HCT116 (cell line): Measurements from ENCODE around the gene UAP1. TPM values are rescaled to one million over a fixed set of nuclear protein-coding genes. Genes with fewer than 3 reads are reported as not detected.

Source experiments
- ATAC-seq: fragments of 200-7000 bp; cut with Tn5 transposase; 2 replicates; pipeline ENCODE4 v1.9.1; 2020; ENCODE audit warnings: mild to moderate bottlenecking, moderate library complexity
- BruUV-seq: library from RNA; stranded (reverse); fragments of 400-500 nt; replicated peaks from 2 replicates; lab custom pipeline; 2021; lab: Mats Ljungman, UMichigan
- CTCF ChIA-PET: fragments of 300-600 bp; sonication (Branson Sonifier 250); formaldehyde crosslinking; loops from one replicate; lab custom pipeline; 2021; ENCODE audit warnings: antibody characterized with exemption; lab: Charles Lee
- POLR2A ChIA-PET: fragments of 300-600, 350-600 bp; sonication (Branson Sonifier 250); formaldehyde crosslinking; loops from one replicate; lab custom pipeline; 2021; ENCODE audit warnings: antibody characterized with exemption; lab: Charles Lee
- RAD21 ChIA-PET, 2 experiments: fragments of 300-600 bp; sonication (Branson Sonifier 250); formaldehyde crosslinking; loops; one replicate each; lab custom pipeline; 2023; ENCODE audit warnings: low total read pairs in 2 of 2; ENCODE audit not compliant: uncharacterized antibody in 2 of 2, unreplicated experiment in 2 of 2, low non-redundant PET in 1 of 2; lab: Charles Lee
- DNase-seq: peaks from one replicate; pipeline ENCODE4 v3.0.0-alpha.2; 2010; ENCODE audit warnings: low read depth, low spot score
- H2AFZ ChIP-seq: fragments of 200-600 bp; shearing (Covaris generic), sonication (generic); 2 replicates; pipeline ENCODE4 v1.6.1; 2017; ENCODE audit warnings: low read depth, mixed run types, mixed read lengths, antibody characterized with exemption, low read length; ENCODE audit not compliant: poor library complexity, severe bottlenecking
- H3K27ac ChIP-seq: 2 replicates; pipeline ENCODE4 v1.5.1; 2012; ENCODE audit warnings: low read depth, low read length
- H3K27me3 ChIP-seq: fragments of 200-600 bp; sonication (generic); 2 replicates; pipeline ENCODE4 v1.6.1; 2016; ENCODE audit warnings: mixed run types, low read length, mixed read lengths; ENCODE audit not compliant: insufficient read depth
- H3K36me3 ChIP-seq, 2 experiments: fragments of 200-500 bp in 1 of 2; fragments of 200-600 bp in 1 of 2; sonication (Bioruptor generic) in 1 of 2; sonication (generic) in 1 of 2; 2 replicates each; pipeline versions ENCODE4 v1.5.1 to v1.6.1; 2014 to 2016; ENCODE audit warnings: low read length in 2 of 2, inconsistent platforms in 1 of 2, mixed read lengths in 1 of 2, mixed run types in 1 of 2; ENCODE audit not compliant: insufficient read depth in 2 of 2, control insufficient read depth in 1 of 2
- H3K4me1 ChIP-seq, 2 experiments: fragments of 200-600 bp in 1 of 2; sonication (generic) in 1 of 2; 2 replicates each; pipeline versions ENCODE4 v1.5.1 to v1.6.1; 2012 to 2017; ENCODE audit warnings: low read length in 2 of 2, inconsistent platforms in 1 of 2, mild to moderate bottlenecking in 1 of 2, mixed read lengths in 1 of 2, mixed run types in 1 of 2, moderate library complexity in 1 of 2; ENCODE audit not compliant: insufficient read depth in 2 of 2, control insufficient read depth in 1 of 2
- H3K4me2 ChIP-seq: fragments of 200-600 bp; sonication (generic); 2 replicates; pipeline ENCODE4 v1.6.1; 2017; ENCODE audit warnings: mixed run types, low read length, mixed read lengths
- H3K4me3 ChIP-seq, 2 experiments: fragments of 200-600 bp in 1 of 2; sonication (generic) in 1 of 2; replicated peaks in 1 of 2; 2 replicates each; pipeline ENCODE4 v1.5.1; 2011 to 2016; ENCODE audit warnings: low read length in 2 of 2, control low read depth in 1 of 2, low read depth in 1 of 2, mild to moderate bottlenecking in 1 of 2, mixed read lengths in 1 of 2, mixed run types in 1 of 2
- H3K79me2 ChIP-seq: fragments of 200-600 bp; sonication (generic); 2 replicates; pipeline ENCODE4 v1.6.1; 2017; ENCODE audit warnings: mild to moderate bottlenecking, mixed run types, low read length, moderate library complexity, mixed read lengths; ENCODE audit not compliant: insufficient read depth
- H3K9ac ChIP-seq: fragments of 200-600 bp; sonication (generic); 2 replicates; pipeline ENCODE4 v1.6.1; 2016; ENCODE audit warnings: low read length, mixed read lengths
- H3K9me2 ChIP-seq: fragments of 200-600 bp; sonication (generic), shearing (Covaris generic); 2 replicates; pipeline ENCODE4 v1.6.1; 2017; ENCODE audit warnings: mixed run types, mild to moderate bottlenecking, moderate library complexity; ENCODE audit not compliant: insufficient read depth
- H3K9me3 ChIP-seq, 2 experiments: fragments of 200-500 bp in 1 of 2; fragments of 200-600 bp in 1 of 2; sonication (Bioruptor generic) in 1 of 2; sonication (generic) in 1 of 2; 2 replicates each; pipeline ENCODE4 v1.6.1; 2014 to 2017; ENCODE audit warnings: low read length in 2 of 2, mixed read lengths in 2 of 2, inconsistent platforms in 1 of 2, low read depth in 1 of 2, mild to moderate bottlenecking in 1 of 2, mixed run types in 1 of 2, moderate library complexity in 1 of 2; ENCODE audit not compliant: control insufficient read depth in 1 of 2, insufficient read depth in 1 of 2
- H4K20me1 ChIP-seq: fragments of 200-600 bp; sonication (generic), shearing (Covaris generic); 2 replicates; pipeline ENCODE4 v1.6.1; 2017; ENCODE audit warnings: mixed run types, mild to moderate bottlenecking, moderate library complexity; ENCODE audit not compliant: insufficient read depth
- ATF3 ChIP-seq: IDR thresholded peaks from 2 replicates; pipeline ENCODE4 v1.6.1; 2012
- CBX3 ChIP-seq: IDR thresholded peaks from 2 replicates; pipeline ENCODE4 v1.6.1; 2012; ENCODE audit warnings: low read depth
- CEBPB ChIP-seq: IDR thresholded peaks from 2 replicates; pipeline ENCODE4 v1.6.1; 2012; ENCODE audit warnings: low read depth
- EGR1 ChIP-seq: IDR thresholded peaks from 2 replicates; pipeline ENCODE4 v1.6.1; 2012; ENCODE audit warnings: low read depth
- ELF1 ChIP-seq: IDR thresholded peaks from 2 replicates; pipeline ENCODE4 v1.6.1; 2012; ENCODE audit warnings: low read depth, borderline replicate concordance
- EZH2 ChIP-seq: fragments of 200-600 bp; sonication (generic); IDR thresholded peaks from 2 replicates; pipeline ENCODE4 v1.6.1; 2017; ENCODE audit warnings: antibody characterized with exemption, mixed run types
- EZH2phosphoT487 ChIP-seq: fragments of 200-600 bp; IDR thresholded peaks from 2 replicates; pipeline ENCODE4 v1.6.1; 2018; ENCODE audit warnings: antibody characterized with exemption, borderline replicate concordance
- FOSL1 ChIP-seq: IDR thresholded peaks from 2 replicates; pipeline ENCODE4 v1.6.1; 2012; ENCODE audit warnings: low read depth
- JUND ChIP-seq: IDR thresholded peaks from 2 replicates; pipeline ENCODE4 v1.6.1; 2012
- MAX ChIP-seq: IDR thresholded peaks from 2 replicates; pipeline ENCODE4 v1.6.1; 2012
- POLR2AphosphoS5 ChIP-seq: IDR thresholded peaks from 2 replicates; pipeline ENCODE4 v1.6.1; 2011; ENCODE audit warnings: mild to moderate bottlenecking, low read depth, low read length, moderate library complexity
- RAD21 ChIP-seq: IDR thresholded peaks from 2 replicates; pipeline ENCODE4 v1.6.1; 2012; ENCODE audit warnings: low read depth, mild to moderate bottlenecking
- SP1 ChIP-seq: IDR thresholded peaks from 2 replicates; pipeline ENCODE4 v1.6.1; 2012; ENCODE audit warnings: low read depth
- SRF ChIP-seq: IDR thresholded peaks from 2 replicates; pipeline ENCODE4 v1.6.1; 2012; ENCODE audit warnings: low read depth
- TCF7L2 ChIP-seq: IDR thresholded peaks from 2 replicates; pipeline ENCODE4 v1.7.0; 2011; ENCODE audit warnings: borderline replicate concordance, inconsistent platforms; ENCODE audit not compliant: insufficient read depth, insufficient read length; ENCODE audit errors: extremely low read depth
- YY1 ChIP-seq: IDR thresholded peaks from 2 replicates; pipeline ENCODE4 v1.6.1; 2011; ENCODE audit warnings: low read length, low read depth, moderate library complexity, mild to moderate bottlenecking; ENCODE audit not compliant: insufficient replicate concordance; ENCODE audit errors: extremely low read depth
- ZFX ChIP-seq: fragments of 450-650 bp; IDR thresholded peaks from 2 replicates; pipeline ENCODE4 v1.6.1; 2017
- ZNF274 ChIP-seq: fragments of 200-500 bp; sonication (Bioruptor generic); IDR thresholded peaks from 2 replicates; pipeline ENCODE4 v1.6.1; 2014; ENCODE audit warnings: mild to moderate bottlenecking, low read depth, low read length, inconsistent platforms
- intact Hi-C: fragments of 100-400 bp; cut with micrococcal nuclease; formaldehyde crosslinking; loops from 2 replicates; pipeline ENCODE4 v1.10.0; 2022
- total RNA-seq: library from RNA; stranded (reverse); gene quantifications from one replicate; pipeline ENCODE4 v1.2.1, GENCODE V29; 2021; ENCODE audit not compliant: unreplicated experiment
- TF ChIP-seq, protein P1 (sequence below): IDR thresholded peaks from 2 replicates; pipeline ENCODE4 v1.6.1; 2011; ENCODE audit warnings: mild to moderate bottlenecking, low read length, moderate library complexity; ENCODE audit not compliant: insufficient replicate concordance; ENCODE audit errors: extremely low read depth
- TF ChIP-seq, protein P2 (sequence below): IDR thresholded peaks from 2 replicates; pipeline ENCODE4 v1.6.1; 2012; ENCODE audit warnings: low read depth

The UAP1 gene
- total RNA-seq, 1 experiment from 2014 or later: 51.4 TPM

GRCh38 chr1:162565460-162565859, 3.9 kb downstream of the UAP1 start:
- H3K9me3 ChIP-seq: no peaks in the 10 kb centered on the region
- ChIA-PET RAD21 (no interaction called here), POLR2A (no interaction called here), CTCF (no interaction called here)
- H2AFZ ChIP-seq: no peak overlapping the region
- no peak for DNase-seq
- H3K27ac ChIP-seq: no peak overlapping the region
- intact Hi-C loops: loop anchor here (10.0 kb wide), 1 partner anchor 211 kb away; no protein-coding TSS in a partner anchor
- H3K9me2 ChIP-seq: no peaks in the 10 kb centered on the region
- TF ChIP-seq MAX (no peak), RAD21 (no peak), EZH2phosphoT487 (no peak), YY1 (no peak), SRF (no peak), CEBPB (no peak), EZH2 (no peak), JUND (no peak), ATF3 (no peak), SP1 (no peak), CBX3 (no peak), ZNF274 (no peak), FOSL1 (no peak), ELF1 (no peak), ZFX (no peak), EGR1 (no peak), TCF7L2 (no peak), POLR2AphosphoS5 (no peak)
- TF ChIP-seq, protein P1, sequence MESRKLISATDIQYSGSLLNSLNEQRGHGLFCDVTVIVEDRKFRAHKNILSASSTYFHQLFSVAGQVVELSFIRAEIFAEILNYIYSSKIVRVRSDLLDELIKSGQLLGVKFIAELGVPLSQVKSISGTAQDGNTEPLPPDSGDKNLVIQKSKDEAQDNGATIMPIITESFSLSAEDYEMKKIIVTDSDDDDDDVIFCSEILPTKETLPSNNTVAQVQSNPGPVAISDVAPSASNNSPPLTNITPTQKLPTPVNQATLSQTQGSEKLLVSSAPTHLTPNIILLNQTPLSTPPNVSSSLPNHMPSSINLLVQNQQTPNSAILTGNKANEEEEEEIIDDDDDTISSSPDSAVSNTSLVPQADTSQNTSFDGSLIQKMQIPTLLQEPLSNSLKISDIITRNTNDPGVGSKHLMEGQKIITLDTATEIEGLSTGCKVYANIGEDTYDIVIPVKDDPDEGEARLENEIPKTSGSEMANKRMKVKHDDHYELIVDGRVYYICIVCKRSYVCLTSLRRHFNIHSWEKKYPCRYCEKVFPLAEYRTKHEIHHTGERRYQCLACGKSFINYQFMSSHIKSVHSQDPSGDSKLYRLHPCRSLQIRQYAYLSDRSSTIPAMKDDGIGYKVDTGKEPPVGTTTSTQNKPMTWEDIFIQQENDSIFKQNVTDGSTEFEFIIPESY: no peak
- TF ChIP-seq, protein P2, sequence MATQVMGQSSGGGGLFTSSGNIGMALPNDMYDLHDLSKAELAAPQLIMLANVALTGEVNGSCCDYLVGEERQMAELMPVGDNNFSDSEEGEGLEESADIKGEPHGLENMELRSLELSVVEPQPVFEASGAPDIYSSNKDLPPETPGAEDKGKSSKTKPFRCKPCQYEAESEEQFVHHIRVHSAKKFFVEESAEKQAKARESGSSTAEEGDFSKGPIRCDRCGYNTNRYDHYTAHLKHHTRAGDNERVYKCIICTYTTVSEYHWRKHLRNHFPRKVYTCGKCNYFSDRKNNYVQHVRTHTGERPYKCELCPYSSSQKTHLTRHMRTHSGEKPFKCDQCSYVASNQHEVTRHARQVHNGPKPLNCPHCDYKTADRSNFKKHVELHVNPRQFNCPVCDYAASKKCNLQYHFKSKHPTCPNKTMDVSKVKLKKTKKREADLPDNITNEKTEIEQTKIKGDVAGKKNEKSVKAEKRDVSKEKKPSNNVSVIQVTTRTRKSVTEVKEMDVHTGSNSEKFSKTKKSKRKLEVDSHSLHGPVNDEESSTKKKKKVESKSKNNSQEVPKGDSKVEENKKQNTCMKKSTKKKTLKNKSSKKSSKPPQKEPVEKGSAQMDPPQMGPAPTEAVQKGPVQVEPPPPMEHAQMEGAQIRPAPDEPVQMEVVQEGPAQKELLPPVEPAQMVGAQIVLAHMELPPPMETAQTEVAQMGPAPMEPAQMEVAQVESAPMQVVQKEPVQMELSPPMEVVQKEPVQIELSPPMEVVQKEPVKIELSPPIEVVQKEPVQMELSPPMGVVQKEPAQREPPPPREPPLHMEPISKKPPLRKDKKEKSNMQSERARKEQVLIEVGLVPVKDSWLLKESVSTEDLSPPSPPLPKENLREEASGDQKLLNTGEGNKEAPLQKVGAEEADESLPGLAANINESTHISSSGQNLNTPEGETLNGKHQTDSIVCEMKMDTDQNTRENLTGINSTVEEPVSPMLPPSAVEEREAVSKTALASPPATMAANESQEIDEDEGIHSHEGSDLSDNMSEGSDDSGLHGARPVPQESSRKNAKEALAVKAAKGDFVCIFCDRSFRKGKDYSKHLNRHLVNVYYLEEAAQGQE: no peak
- peaks cover 67% of the 10 kb centered on the region for H3K79me2 ChIP-seq
- peaks cover 4% of the 10 kb centered on the region; the same call in 1 of the 2 replicates for H4K20me1 ChIP-seq
- H3K9ac ChIP-seq: no peak overlapping the region
- ATAC-seq: no peak
- H3K4me3 ChIP-seq: no peak overlapping the region
- H3K36me3 ChIP-seq: peaks cover 6 to 10% of the 10 kb centered on the region in 2 experiments; a peak in 2 of 4 replicates
- H3K4me2 ChIP-seq: no peak overlapping the region
- H3K4me1 ChIP-seq: peaks cover 0 to 17% of the 10 kb centered on the region in 2 experiments; a peak in 3 of 4 replicates
- no peaks in the 10 kb centered on the region for H3K27me3 ChIP-seq
- BruUV-seq: no TSS peak
